Esophagus squamous epithelium (tissue), 5 donors: ENCODE measurements around the gene ARF1. TPM values are rescaled to one million over a fixed set of nuclear protein-coding genes. Genes with fewer than 3 reads are reported as not detected.

ENCODE experiments used
- DNase-seq: peaks from one replicate; lab custom pipeline; 2025; lab: John Stamatoyannopoulos, UW
- H3K27ac ChIP-seq, 4 donors: fragments of 200-600 bp; sonication (generic); one replicate each; pipeline ENCODE4 v1.5.1; 2016 to 2019; ENCODE audit warnings: mild to moderate bottlenecking in 1 of 4
- H3K27me3 ChIP-seq, 4 donors: fragments of 200-600 bp; sonication (generic); 1 replicate in 3 of 4; 2 replicates in 1 of 4; pipeline versions ENCODE4 v1.5.1 to v1.6.0; 2017 to 2021; ENCODE audit warnings: antibody characterized with exemption in 1 of 4
- H3K36me3 ChIP-seq, 3 donors: fragments of 200-600 bp; sonication (generic); one replicate each; pipeline ENCODE4 v1.5.1; 2016 to 2019
- H3K4me1 ChIP-seq, 3 donors: fragments of 200-600 bp; sonication (generic); one replicate each; pipeline ENCODE4 v1.5.1; 2017 to 2019
- H3K4me3 ChIP-seq, 4 donors: fragments of 200-600 bp; sonication (generic); 1 replicate in 3 of 4; 2 replicates in 1 of 4; pipeline ENCODE4 v1.5.1; 2016 to 2019; ENCODE audit warnings: mild to moderate bottlenecking in 2 of 4, moderate library complexity in 1 of 4
- H3K9me3 ChIP-seq, 3 donors: fragments of 200-600 bp; sonication (generic); one replicate each; pipeline ENCODE4 v1.5.1; 2016 to 2019
- POLR2A ChIP-seq, 4 donors: fragments of 450-650 bp; IDR thresholded peaks; one replicate each; pipeline ENCODE4 v1.6.1; 2017; ENCODE audit warnings: antibody characterized with exemption in 4 of 4, mild to moderate bottlenecking in 4 of 4, moderate library complexity in 3 of 4
- WGBS, 2 donors: methylation state at CpG; one replicate each; pipeline ENCODE4 v1.1.5; 2018; 5-methylcytosine and 5-hydroxymethylcytosine counted together
- intact Hi-C: fragments of 100-400 bp; cut with DNase I; formaldehyde crosslinking; loops from one replicate; pipeline ENCODE4 v1.15.0; 2022
- total RNA-seq, 4 donors: library from RNA; depleted of rRNA; stranded (reverse); fragments of >200 nt; gene quantifications; one replicate each; pipeline ENCODE4 v1.1.0, GENCODE V29; 2016
- TF ChIP-seq, protein P1 (sequence below), 6 experiments: fragments of 450-650 bp in 4 of 6; fragments of 200-600 bp in 2 of 6; sonication (generic) in 2 of 6; IDR thresholded peaks; one replicate each; pipeline ENCODE4 v1.5.1; 2016 to 2019; ENCODE audit warnings: antibody characterized with exemption in 6 of 6, mild to moderate bottlenecking in 4 of 6, moderate library complexity in 4 of 6
- donor health status: DM: yes; HTN: yes; CAD: no.

Gene ARF1
- total RNA-seq, 4 donors from 2014 or later, result 279 to 327 (median 319) TPM

DNA sequence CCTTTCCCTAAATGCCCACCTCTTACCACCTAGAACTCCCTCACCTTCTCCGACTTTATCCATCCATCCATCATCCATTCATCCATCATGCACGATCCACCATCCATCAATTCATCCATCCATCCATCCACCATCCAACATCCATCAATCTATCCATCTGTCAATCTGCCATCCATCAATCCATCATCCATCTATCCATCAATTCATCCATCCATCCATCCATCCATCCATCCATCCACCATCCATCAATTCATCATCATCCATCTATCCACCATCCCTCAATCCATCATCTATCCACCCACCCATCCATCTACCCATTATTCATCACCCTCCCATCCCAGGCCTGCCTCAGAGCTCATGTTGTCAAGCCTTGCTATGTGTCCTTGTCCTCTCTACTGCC lies 41.2 kb upstream of the ARF1 start:
- H3K36me3 ChIP-seq, result no peaks in the 10 kb centered on the region
- WGBS, 2 donors, result 35 to 85% methylated on average over 2 of the region's 2 CpGs
- no peak for TF ChIP-seq POLR2A (IDR thresholded peaks at IDR 0.05)
- TF ChIP-seq, protein P1, sequence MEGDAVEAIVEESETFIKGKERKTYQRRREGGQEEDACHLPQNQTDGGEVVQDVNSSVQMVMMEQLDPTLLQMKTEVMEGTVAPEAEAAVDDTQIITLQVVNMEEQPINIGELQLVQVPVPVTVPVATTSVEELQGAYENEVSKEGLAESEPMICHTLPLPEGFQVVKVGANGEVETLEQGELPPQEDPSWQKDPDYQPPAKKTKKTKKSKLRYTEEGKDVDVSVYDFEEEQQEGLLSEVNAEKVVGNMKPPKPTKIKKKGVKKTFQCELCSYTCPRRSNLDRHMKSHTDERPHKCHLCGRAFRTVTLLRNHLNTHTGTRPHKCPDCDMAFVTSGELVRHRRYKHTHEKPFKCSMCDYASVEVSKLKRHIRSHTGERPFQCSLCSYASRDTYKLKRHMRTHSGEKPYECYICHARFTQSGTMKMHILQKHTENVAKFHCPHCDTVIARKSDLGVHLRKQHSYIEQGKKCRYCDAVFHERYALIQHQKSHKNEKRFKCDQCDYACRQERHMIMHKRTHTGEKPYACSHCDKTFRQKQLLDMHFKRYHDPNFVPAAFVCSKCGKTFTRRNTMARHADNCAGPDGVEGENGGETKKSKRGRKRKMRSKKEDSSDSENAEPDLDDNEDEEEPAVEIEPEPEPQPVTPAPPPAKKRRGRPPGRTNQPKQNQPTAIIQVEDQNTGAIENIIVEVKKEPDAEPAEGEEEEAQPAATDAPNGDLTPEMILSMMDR (IDR thresholded peaks at IDR 0.05), result no peak
- H3K27me3 ChIP-seq, result peaks cover 0 to 83% (median 0%) of the 10 kb centered on the region in 4 donors
- peaks cover 4 to 37% (median 15%) of the 10 kb centered on the region in 3 donors for H3K4me1 ChIP-seq
- H3K9me3 ChIP-seq, result no peaks in the 10 kb centered on the region
- H3K4me3 ChIP-seq, result no peak overlapping the region
- H3K27ac ChIP-seq, result no peak overlapping the region
- intact Hi-C loops, result no loop called here
- no peak for DNase-seq

DNA sequence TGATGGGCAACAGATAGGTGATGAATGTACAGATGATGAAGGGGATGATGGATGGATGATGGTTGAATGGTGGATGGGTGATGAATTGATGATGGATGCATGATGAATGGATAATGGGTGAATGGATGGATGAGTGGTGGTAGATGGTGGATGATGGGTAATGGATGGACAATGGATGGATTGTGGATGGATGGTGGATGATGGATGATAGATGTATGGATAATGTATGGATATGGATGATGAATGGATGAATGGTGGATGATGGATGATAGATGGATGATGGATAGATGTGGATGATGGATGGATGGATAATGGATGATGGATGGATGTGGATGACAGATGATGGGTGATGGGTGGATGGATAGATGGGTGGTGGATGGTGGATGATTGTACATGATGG lies 40.0 kb upstream of the ARF1 start:
- no peak overlapping the region for H3K4me3 ChIP-seq
- no peaks in the 10 kb centered on the region for H3K9me3 ChIP-seq
- H3K27me3 ChIP-seq, result peaks cover 0 to 71% (median 0%) of the 10 kb centered on the region in 4 donors
- DNase-seq, result no peak
- no peaks in the 10 kb centered on the region for H3K36me3 ChIP-seq
- intact Hi-C loops, result no loop called here
- peaks cover 2 to 31% (median 14%) of the 10 kb centered on the region in 3 donors for H3K4me1 ChIP-seq
- no peak overlapping the region for H3K27ac ChIP-seq
- TF ChIP-seq, protein P1 (IDR thresholded peaks at IDR 0.05), result no peak
- no peak for TF ChIP-seq POLR2A (IDR thresholded peaks at IDR 0.05)

DNA sequence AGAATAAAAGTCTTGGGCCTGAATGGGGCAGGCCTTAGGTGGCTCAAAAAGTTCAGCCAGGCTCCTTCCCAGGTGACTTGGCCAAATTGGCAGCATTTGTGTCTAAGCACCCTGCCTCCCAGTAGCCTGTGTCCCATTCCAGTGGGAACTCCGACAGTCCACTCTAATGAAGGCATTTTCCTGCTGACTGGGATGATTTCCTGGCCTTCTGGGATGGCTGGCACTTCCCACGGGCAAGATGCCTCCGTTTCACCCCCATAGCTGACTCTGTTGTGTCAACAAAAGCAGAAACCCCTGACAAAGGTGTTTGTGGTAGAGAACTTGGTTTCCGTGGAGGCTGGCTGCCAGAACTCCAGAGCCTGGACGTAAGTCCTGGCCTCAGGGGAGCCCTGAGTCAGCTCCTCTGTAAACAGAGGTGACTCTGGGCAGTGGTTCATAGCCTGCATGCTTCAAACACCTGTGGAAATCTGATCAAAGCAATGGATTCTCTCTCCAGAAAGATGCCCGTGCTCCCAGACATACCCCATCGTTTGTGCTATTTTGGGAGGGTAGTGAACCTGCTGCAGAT lies 39.1 kb upstream of the ARF1 start:
- TF ChIP-seq, protein P1 (IDR thresholded peaks at IDR 0.05), result no peak
- no peak for TF ChIP-seq POLR2A (IDR thresholded peaks at IDR 0.05)
- no peak overlapping the region for H3K4me3 ChIP-seq
- peaks cover 0 to 63% (median 0%) of the 10 kb centered on the region in 4 donors for H3K27me3 ChIP-seq
- no peak overlapping the region for H3K27ac ChIP-seq
- peaks cover 0 to 24% (median 6%) of the 10 kb centered on the region in 3 donors for H3K4me1 ChIP-seq
- H3K9me3 ChIP-seq, result no peaks in the 10 kb centered on the region
- intact Hi-C loops, result no loop called here
- H3K36me3 ChIP-seq, result no peaks in the 10 kb centered on the region
- WGBS, 2 donors, result 18 to 55% methylated on average over 6 to 7 of the region's 7 CpGs
- no peak for DNase-seq

DNA sequence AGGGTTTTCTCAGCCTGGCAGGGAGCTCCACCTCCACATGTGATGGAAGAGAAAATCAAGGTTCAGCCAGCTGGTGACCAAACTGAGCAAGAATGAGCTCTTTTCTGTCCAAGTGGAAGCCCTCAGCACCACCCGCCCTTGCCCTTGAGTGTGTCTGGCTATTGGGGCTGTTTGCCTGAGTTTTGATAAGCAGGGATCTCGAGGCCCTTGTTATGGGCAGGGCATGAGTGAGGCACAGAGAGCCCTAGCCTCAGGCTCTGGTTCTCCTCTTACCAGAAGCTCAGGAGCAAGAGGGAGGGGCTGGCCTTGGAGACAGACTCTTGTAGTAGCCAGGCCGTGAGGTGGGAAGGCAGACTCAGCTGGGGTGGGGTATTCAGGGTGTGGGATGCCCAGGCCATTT lies 37.5 kb upstream of the ARF1 start:
- H3K27ac ChIP-seq, result no peak overlapping the region

DNA sequence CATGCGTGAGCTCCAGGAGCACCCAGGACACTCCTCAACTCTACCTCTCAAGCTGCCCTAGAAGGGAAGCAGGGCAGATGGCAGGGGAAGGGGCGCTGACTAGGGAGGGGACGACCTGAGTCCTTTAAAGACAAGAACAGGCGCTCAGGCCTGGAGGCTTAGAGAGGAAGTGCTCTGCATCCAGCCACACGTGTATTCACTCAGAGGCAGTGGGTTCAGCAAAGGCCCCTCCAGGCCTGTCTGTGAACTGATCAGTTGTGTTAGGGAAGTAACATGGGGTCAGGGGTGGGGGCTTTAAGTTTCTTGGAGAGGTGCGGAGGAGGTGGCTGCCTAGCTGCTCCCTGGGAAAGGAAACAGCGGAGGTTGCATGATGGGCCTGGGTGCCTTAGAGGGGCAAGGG lies 37.1 kb upstream of the ARF1 start:
- WGBS, 2 donors, result 65% methylated on average over 6 of the region's 7 CpGs; no CpG with 5 or more reads in 1 of the 2 donors
- DNase-seq, result no peak
- no peak overlapping the region for H3K27ac ChIP-seq

More for the DNA sequence above, 37.5 kb upstream of the ARF1 start:
- no peak for DNase-seq
- TF ChIP-seq POLR2A (IDR thresholded peaks at IDR 0.05), result no peak
- TF ChIP-seq, protein P1 (IDR thresholded peaks at IDR 0.05), result no peak
- intact Hi-C loops, result no loop called here
- Histone ChIP-seq H3K9me3 (no peaks in the 10 kb centered on the region), H3K36me3 (no peaks in the 10 kb centered on the region), H3K4me1 (peaks cover 0 to 24% (median 6%) of the 10 kb centered on the region in 3 donors), H3K4me3 (no peak overlapping the region), H3K27me3 (peaks cover 0 to 63% (median 0%) of the 10 kb centered on the region in 4 donors)
- WGBS, 2 donors, result 43% methylated on average over 2 of the region's 3 CpGs; no CpG with 5 or more reads in 1 of the 2 donors

More for the DNA sequence above, 37.1 kb upstream of the ARF1 start:
- H3K9me3 ChIP-seq, result no peaks in the 10 kb centered on the region
- peaks cover 0 to 63% (median 0%) of the 10 kb centered on the region in 4 donors for H3K27me3 ChIP-seq
- intact Hi-C loops, result no loop called here
- H3K4me1 ChIP-seq, result peaks cover 0 to 24% (median 6%) of the 10 kb centered on the region in 3 donors
- H3K4me3 ChIP-seq, result no peak overlapping the region
- H3K36me3 ChIP-seq, result no peaks in the 10 kb centered on the region
- no peak for TF ChIP-seq POLR2A (IDR thresholded peaks at IDR 0.05)
- TF ChIP-seq, protein P1 (IDR thresholded peaks at IDR 0.05), result no peak
